GM21447 (cell line): Measurements from ENCODE around the gene NEK8.
"Not testable (repeated sequence)": the region's sequence is repeated elsewhere in the genome, so short reads cannot be mapped to it uniquely, and the experiment has no call there.

Experiments
- ATAC-seq: cut with Tn5 transposase; IDR thresholded peaks from one replicate; pipeline ENCODE4 v1.9.1; 2021; ENCODE audit not compliant: unreplicated experiment

Gene NEK8

GRCh38 chr17:28710861-28711722 lies 17.5 kb upstream of the NEK8 start:
- peak; percentile 68 for ATAC-seq

DNA sequence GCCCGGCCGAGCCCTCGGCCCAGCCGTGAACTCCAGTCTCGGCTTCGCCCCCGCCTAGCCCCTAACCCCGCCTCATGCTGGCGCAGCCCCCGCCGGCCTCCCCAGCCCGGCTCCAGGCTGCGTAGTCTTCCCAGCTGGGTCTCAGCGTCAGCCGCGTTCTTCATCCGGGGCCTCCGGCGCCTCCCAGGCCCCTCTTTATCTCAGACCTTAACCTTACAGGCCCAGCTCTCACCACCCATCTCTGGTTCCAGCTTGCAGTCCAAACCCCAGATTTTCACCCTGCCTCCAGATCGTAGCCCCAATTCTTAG lies 16.9 kb upstream of the NEK8 start, which contains the start of gene PROCA1:
Gene PROCA1, minus strand, starts transcription at position 166 of the 309 bp plus-strand sequence. CDS start 228 bp downstream, outside the sequence.
- no peak for ATAC-seq

GRCh38 chr17:28712032-28712704 lies 16.4 kb upstream of the NEK8 start:
- ATAC-seq: peak; percentile 29

GRCh38 chr17:28712705-28713415 lies 15.7 kb upstream of the NEK8 start:
- ATAC-seq: no peak

- ATAC-seq: no peak
Observed at GRCh38 chr17:28714281-28714680, 14.3 kb upstream of the NEK8 start.

GRCh38 chr17:28715217-28715616 lies 13.4 kb upstream of the NEK8 start:
- no peak for ATAC-seq

DNA sequence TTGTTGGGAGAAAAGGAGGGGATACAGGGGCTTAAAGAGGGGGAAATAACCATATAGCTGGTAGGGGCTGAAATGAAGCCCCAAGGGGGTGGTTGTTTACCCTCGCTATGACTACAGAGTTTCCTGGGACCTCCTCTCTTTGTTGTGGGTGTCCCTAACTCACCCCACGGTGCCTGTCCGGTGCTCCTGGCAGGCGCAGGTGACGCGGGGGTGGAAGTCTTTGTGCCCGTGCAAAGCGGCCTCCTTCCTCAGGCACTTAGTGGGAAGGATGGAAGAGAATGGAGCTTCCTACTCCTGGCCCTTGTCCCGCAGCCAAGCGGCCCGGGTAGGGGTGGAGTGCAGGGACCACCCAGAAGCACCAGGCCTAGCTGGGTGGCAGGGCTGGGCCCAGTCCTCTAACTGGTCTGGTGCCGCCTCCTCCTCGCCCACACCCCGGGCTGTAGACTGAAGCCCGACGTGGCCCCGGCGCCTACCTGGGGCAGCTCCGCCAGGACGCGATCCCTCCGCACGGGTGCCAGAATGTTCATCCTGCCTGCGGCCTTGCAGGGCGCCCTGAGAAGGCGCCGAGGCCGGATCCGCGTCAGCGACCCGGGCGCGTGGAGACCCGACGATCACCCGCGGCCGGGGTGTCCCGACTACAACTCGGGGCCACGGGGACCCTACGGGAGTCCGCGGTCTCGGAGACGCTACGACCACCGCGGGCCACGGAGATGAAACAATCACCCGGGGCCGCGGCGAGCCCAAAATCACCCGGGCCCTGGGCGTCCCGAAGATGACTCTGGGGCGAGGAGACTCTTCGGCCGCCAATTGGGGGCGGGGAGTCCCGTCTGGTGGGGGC lies 11.6 kb upstream of the NEK8 start:
- no peak for ATAC-seq

GRCh38 chr17:28717578-28718332 lies 10.8 kb upstream of the NEK8 start, which contains the start of gene RAB34:
Gene RAB34 (minus strand): TSS chr17:28717868. CDS start chr17:28717266, 602 bp downstream.
- ATAC-seq: no peak

DNA sequence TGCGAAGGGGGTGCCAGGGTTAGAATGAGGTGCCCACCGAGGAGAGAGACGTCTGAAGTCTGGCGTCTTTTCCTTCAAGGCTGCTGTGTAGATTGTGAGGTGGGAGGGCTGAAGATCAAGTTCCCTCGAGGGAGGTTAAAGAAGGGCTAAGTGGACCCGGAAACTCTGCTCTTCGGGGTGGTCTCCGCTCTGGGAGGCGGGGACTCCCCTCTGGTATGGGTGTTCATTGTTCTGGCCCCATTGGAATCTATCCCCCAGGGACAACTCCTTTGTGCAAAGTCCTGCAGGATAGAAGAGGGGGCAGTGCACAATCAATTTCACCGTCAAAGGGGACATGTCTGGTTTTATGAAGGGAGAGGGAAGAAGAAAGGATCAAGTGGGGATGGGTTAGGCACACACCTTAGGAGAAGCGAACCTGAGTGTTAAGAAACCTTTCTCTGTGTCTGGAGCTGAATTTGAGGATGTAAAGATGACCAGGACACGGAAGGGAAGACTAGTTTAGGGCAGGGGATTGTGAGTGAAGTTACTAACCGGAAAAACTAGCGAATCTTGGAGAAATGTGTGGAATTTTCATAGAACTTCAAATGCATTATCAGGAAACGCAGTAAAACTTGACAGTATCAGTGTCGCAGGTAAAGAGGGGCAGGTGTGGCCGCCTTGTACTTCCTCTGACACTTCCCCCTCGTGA lies 10.1 kb upstream of the NEK8 start:
- no peak for ATAC-seq

- ATAC-seq: no peak
Observed at GRCh38 chr17:28719021-28719433, 9.6 kb upstream of the NEK8 start.

- ATAC-seq: no peak
Observed at GRCh38 chr17:28720247-28720996, 8.2 kb upstream of the NEK8 start.

- ATAC-seq: not testable (repeated sequence)
Observed at GRCh38 chr17:28720997-28721329, 7.6 kb upstream of the NEK8 start.

DNA sequence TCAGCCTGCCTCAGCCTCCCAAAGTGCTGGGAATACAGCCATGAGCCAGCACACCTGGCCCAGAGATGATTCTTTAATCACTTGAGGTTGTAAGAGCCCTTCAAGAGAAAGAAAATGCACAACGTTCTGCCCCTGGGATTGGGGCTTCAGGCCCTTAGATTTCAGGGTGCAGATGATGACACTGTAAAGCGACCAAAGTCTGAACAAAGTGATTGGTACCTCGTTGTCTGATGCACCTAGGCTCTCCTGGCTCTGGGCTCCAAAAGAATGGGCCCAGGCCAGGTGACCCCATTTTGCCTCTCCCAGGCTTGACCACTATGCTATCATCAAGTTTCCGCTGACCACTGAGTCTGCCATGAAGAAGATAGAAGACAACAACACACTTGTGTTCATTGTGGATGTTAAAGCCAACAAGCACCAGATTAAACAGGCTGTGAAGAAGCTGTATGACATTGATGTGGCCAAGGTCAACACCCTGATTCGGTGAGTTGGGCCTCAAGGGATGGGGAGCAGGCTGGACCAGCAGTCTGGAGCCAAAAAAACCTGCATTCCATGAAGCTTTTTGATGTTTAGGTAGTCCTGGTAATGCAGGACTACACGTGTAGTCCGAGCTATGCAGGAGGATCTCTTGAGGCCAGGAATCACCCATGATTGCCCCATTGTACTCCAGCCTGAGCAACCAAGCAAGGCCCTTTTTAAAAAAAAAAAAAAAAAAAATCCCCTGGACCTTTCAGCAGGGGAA lies 6.0 kb upstream of the NEK8 start:
- ATAC-seq: no peak

- ATAC-seq: no peak
Observed at GRCh38 chr17:28723159-28723835, 5.3 kb upstream of the NEK8 start.

DNA sequence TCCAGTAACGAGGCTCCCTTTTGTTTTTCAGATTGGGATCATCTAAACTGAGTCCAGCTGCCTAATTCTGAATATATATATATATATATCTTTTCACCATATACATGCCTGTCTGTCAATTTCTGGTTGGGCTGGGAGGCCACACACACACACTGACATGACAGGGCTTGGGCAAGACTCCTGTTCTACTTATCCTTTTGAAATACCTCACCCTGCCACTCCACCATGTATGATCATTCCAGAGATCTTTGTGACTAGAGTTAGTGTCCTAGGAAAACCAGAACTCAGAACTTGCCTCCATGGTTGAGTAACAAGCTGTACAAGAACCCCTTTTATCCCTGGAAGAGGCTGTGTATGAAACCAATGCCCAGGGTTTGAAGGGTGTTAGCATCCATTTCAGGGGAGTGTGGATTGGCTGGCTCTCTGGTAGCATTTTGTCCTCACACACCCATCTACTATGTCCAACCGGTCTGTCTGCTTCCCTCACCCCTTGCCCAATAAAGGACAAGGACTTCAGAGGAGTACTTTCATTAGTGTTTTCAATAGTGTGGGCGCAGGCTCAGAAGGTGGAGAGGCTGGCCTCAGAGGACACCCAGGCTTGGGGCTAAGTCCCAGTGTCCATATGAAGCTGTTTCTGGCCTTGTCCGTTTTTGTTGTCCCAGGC lies 4.6 kb upstream of the NEK8 start:
- not testable (repeated sequence) for ATAC-seq

DNA sequence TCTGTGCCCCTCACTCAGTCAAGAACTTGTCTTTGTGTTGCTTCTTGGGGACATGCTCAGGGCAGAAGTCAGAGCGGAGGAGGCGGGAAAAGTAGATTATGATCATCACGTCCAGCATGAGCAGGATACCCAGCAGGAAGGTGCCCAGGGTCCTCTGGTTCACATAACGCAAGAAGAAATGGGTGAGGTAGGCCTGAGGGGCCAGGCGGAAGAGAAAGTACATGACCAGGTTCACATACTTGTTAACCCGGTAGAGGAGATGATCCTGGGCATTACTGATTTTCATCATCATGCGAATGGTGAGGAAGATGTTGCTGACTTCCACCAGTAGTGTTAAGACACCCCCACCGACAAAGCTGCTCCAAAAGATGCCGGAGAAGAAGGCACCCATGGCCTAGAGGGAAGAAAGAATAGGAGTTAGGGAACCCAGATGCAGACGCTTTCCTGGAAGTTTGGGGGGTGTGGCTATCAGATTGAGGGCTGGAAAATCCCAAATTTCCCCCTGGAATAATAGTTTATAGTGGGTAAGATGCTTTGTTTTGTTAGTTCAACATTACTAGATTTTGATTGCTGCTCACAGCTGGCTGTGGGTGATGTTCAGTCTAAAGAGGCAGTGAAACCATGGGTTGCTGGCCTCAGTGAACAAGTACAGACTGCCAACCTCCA lies 4.0 kb upstream of the NEK8 start:
- ATAC-seq: no peak
